ENCODE results near the gene CELA3A.
"Not testable (repeated sequence)": the region's sequence is repeated elsewhere in the genome, so short reads cannot be mapped to it uniquely, and the experiment has no call there.

CELA3A gene

DNA sequence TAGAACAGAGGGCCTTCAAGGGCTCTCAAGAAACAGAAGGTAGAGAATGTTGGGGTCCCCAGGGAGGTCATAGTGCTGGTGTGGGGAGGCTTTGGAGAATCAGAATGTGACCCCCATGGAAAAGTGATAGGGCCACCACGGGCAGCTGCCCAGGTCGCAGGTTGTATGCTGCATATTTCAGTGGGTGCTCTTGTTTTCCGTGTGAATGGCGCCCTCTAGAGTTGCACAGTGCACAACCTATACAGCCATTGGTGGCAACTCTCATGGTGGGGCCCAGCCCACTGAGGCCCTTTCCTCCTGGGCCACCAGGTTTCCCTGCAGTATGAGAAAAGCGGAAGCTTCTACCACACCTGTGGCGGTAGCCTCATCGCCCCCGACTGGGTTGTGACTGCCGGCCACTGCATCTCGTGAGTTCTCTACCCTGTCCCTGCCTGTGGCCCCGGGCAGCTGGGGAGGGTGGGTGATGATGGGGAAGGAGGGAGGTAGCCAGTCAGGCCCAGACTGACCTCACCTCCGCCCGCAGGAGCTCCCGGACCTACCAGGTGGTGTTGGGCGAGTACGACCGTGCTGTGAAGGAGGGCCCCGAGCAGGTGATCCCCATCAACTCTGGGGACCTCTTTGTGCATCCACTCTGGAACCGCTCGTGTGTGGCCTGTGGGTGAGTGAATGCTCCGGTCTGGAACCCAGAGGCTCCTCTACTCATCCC lies 20.8 kb upstream of the CELA3A start:
- not testable (repeated sequence) for H3K27ac ChIP-seq (ENCODE audit: low read depth, low read length, poor library complexity, severe bottlenecking); H3F3A ChIP-seq (ENCODE audit: insufficient read depth, low read length); H3K36me3 ChIP-seq (ENCODE audit: insufficient read depth, low read length); H3K9me3 ChIP-seq (ENCODE audit: low read length); H3K4me1 ChIP-seq (ENCODE audit: insufficient read depth, low read length, severe bottlenecking); H2AFZ ChIP-seq (ENCODE audit: low read length); H3K9ac ChIP-seq (ENCODE audit: low read length); H3K4me2 ChIP-seq (ENCODE audit: low read length); H3K9me2 ChIP-seq (ENCODE audit: low read depth, low read length); H3K27me3 ChIP-seq (ENCODE audit: insufficient read depth, low read length); H4K20me1 ChIP-seq (ENCODE audit: insufficient read depth, low read length); H3K79me2 ChIP-seq (ENCODE audit: insufficient read depth, low read length); H3K4me3 ChIP-seq (ENCODE audit: low read depth, low read length, poor library complexity, severe bottlenecking)

DNA sequence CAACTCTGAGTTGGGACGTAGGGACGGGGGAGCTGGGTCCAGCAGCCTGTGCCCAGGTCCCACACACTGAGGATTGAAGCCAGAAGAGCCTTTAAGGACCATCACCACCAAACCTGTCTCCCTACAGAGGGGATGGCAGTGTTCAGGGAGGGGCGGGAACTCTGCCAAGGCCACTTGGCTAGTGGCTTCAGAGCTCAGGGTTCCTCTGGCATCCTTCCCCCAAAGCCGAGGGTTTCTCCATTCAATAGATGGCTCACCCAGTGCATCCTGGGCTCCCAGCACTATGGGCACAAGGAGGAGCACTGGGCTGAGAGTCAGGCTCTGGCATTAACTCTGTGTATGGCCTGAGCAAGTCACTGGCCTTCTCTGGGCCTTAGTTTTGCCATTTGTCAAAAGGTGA lies 20.2 kb upstream of the CELA3A start:
- not testable (repeated sequence) for H3K4me3 ChIP-seq (ENCODE audit: low read depth, low read length, poor library complexity, severe bottlenecking); H3K27me3 ChIP-seq (ENCODE audit: insufficient read depth, low read length); H3K27ac ChIP-seq (ENCODE audit: low read depth, low read length, poor library complexity, severe bottlenecking); H3K9ac ChIP-seq (ENCODE audit: low read length); H3F3A ChIP-seq (ENCODE audit: insufficient read depth, low read length); H3K4me2 ChIP-seq (ENCODE audit: low read length); H3K79me2 ChIP-seq (ENCODE audit: insufficient read depth, low read length); H3K4me1 ChIP-seq (ENCODE audit: insufficient read depth, low read length, severe bottlenecking); H4K20me1 ChIP-seq (ENCODE audit: insufficient read depth, low read length); H2AFZ ChIP-seq (ENCODE audit: low read length); H3K9me2 ChIP-seq (ENCODE audit: low read depth, low read length); H3K36me3 ChIP-seq (ENCODE audit: insufficient read depth, low read length); H3K9me3 ChIP-seq (ENCODE audit: low read length)

DNA sequence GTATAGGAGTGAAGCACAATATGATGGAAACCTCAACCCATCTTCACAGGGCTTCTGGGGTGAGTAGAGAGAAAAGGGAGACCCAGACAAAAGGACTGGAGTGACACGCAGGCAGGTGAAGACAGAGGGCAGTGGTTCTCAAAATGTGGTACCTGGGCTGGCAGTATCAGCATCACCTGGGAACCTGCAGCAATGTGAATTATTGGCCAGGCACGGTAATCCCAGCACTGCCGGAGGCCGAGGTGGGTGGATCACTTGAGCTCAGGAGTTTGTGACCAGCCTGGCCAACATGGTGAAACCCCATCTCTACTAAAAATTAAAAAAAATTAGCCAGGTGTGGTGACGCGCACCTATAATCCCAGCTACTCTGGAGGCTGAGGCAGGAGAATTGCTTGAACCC lies 19.3 kb upstream of the CELA3A start:
- not testable (repeated sequence) for H3K4me1 ChIP-seq (ENCODE audit: insufficient read depth, low read length, severe bottlenecking); H3K9me3 ChIP-seq (ENCODE audit: low read length); H3K9me2 ChIP-seq (ENCODE audit: low read depth, low read length); H3K79me2 ChIP-seq (ENCODE audit: insufficient read depth, low read length); H2AFZ ChIP-seq (ENCODE audit: low read length); H4K20me1 ChIP-seq (ENCODE audit: insufficient read depth, low read length); H3K4me3 ChIP-seq (ENCODE audit: low read depth, low read length, poor library complexity, severe bottlenecking); H3K27ac ChIP-seq (ENCODE audit: low read depth, low read length, poor library complexity, severe bottlenecking); H3K9ac ChIP-seq (ENCODE audit: low read length); H3K4me2 ChIP-seq (ENCODE audit: low read length); H3K27me3 ChIP-seq (ENCODE audit: insufficient read depth, low read length); H3K36me3 ChIP-seq (ENCODE audit: insufficient read depth, low read length); H3F3A ChIP-seq (ENCODE audit: insufficient read depth, low read length)

DNA sequence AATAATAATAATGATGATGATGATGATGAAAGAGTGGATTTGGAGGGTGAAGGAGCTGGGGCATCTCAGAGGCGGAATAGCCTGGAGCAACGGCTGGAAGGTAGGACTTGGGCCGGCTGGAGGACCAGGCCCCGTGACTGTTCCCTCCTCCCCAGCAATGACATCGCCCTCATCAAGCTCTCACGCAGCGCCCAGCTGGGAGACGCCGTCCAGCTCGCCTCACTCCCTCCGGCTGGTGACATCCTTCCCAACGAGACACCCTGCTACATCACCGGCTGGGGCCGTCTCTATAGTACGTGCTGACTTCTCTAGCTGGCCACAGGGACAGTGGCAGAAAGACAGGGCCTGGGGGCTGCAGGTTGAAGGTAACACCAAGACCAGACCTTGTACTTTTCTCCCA lies 17.9 kb upstream of the CELA3A start:
- H3K27me3 ChIP-seq (ENCODE audit: insufficient read depth, low read length); H3F3A ChIP-seq (ENCODE audit: insufficient read depth, low read length); H2AFZ ChIP-seq (ENCODE audit: low read length); H3K79me2 ChIP-seq (ENCODE audit: insufficient read depth, low read length); H3K4me3 ChIP-seq (ENCODE audit: low read depth, low read length, poor library complexity, severe bottlenecking); H3K4me1 ChIP-seq (ENCODE audit: insufficient read depth, low read length, severe bottlenecking); H4K20me1 ChIP-seq (ENCODE audit: insufficient read depth, low read length); H3K27ac ChIP-seq (ENCODE audit: low read depth, low read length, poor library complexity, severe bottlenecking); H3K9me2 ChIP-seq (ENCODE audit: low read depth, low read length); H3K9ac ChIP-seq (ENCODE audit: low read length); H3K9me3 ChIP-seq (ENCODE audit: low read length); H3K36me3 ChIP-seq (ENCODE audit: insufficient read depth, low read length); H3K4me2 ChIP-seq (ENCODE audit: low read length): not testable (repeated sequence)

DNA sequence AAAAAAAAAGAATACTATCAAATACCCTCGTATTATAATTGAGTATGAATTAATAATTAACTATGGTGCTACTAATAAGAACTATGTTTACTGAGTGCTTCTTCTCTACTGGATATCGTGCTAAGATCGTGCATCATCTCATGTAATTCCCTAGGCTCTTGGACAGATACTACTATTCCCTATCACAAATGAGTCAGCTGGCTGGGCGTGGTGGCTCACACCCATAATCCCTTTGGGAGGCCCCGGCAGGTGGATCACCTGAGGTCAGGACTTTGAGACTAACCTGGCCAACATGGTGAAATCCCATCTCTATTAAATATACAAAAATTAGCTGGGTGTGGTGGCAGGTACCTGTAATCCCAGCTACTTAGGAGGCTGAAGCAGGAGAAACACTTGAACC lies 15.6 kb upstream of the CELA3A start:
- not testable (repeated sequence) for H3K9me2 ChIP-seq (ENCODE audit: low read depth, low read length); H2AFZ ChIP-seq (ENCODE audit: low read length); H4K20me1 ChIP-seq (ENCODE audit: insufficient read depth, low read length); H3K4me3 ChIP-seq (ENCODE audit: low read depth, low read length, poor library complexity, severe bottlenecking); H3K4me2 ChIP-seq (ENCODE audit: low read length); H3K4me1 ChIP-seq (ENCODE audit: insufficient read depth, low read length, severe bottlenecking); H3K9ac ChIP-seq (ENCODE audit: low read length); H3K27ac ChIP-seq (ENCODE audit: low read depth, low read length, poor library complexity, severe bottlenecking); H3K36me3 ChIP-seq (ENCODE audit: insufficient read depth, low read length); H3K27me3 ChIP-seq (ENCODE audit: insufficient read depth, low read length); H3K79me2 ChIP-seq (ENCODE audit: insufficient read depth, low read length); H3K9me3 ChIP-seq (ENCODE audit: low read length); H3F3A ChIP-seq (ENCODE audit: insufficient read depth, low read length)

DNA sequence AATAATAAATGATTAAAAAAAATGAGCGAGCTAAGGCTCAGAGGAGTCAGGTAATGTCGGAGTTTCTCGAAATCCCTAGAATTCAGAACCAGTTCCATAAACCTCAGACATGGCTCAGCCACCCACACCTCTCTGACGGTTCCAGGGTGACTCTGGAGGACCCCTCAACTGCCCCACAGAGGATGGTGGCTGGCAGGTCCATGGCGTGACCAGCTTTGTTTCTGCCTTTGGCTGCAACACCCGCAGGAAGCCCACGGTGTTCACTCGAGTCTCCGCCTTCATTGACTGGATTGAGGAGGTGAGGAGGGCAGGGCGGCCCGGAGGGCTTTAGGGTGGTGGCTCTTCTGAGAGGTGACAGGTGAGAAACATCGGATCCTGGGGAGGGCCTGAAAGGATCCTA lies 15.1 kb upstream of the CELA3A start:
- H3K36me3 ChIP-seq (ENCODE audit: insufficient read depth, low read length); H3K79me2 ChIP-seq (ENCODE audit: insufficient read depth, low read length); H3K27me3 ChIP-seq (ENCODE audit: insufficient read depth, low read length); H3K9me3 ChIP-seq (ENCODE audit: low read length); H3K4me2 ChIP-seq (ENCODE audit: low read length); H3K27ac ChIP-seq (ENCODE audit: low read depth, low read length, poor library complexity, severe bottlenecking); H3F3A ChIP-seq (ENCODE audit: insufficient read depth, low read length); H3K9me2 ChIP-seq (ENCODE audit: low read depth, low read length); H4K20me1 ChIP-seq (ENCODE audit: insufficient read depth, low read length); H3K9ac ChIP-seq (ENCODE audit: low read length); H3K4me1 ChIP-seq (ENCODE audit: insufficient read depth, low read length, severe bottlenecking); H2AFZ ChIP-seq (ENCODE audit: low read length); H3K4me3 ChIP-seq (ENCODE audit: low read depth, low read length, poor library complexity, severe bottlenecking): not testable (repeated sequence)

DNA sequence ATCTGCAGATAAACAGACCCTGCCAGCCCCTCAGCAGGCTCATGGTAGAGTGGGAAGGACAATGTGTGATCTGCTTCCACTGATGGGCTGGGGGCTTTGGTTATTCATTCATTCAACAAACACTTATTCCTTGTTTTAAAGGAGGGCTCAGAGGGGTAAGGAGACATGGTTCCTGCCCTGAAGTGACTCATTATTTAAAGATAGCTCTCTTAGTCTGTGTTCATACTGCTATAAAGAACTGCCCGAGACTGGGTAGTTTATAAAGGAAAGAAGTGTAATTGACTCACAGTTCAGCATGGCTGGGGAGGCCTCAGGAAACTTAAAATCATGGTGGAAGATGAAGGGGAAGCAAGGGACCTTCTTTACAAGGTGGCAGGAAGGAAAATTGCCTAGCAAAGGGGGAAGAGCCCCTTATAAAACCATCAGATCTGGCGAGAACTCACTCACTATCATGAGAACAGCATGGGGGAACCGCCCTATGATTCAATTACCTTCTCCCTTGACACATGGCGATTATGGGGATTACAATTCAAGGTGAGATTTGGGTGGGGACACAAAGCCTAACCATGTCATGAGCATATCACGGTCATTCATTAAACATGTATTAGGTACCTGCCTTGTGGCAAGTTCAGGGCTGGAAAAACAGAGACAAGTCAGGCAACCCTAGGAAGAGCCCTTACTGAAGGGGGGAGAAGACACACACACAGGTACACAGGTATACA lies 11.6 kb upstream of the CELA3A start:
- not testable (repeated sequence) for H3K4me3 ChIP-seq (ENCODE audit: low read depth, low read length, poor library complexity, severe bottlenecking); H4K20me1 ChIP-seq (ENCODE audit: insufficient read depth, low read length)

More for the DNA sequence above, 11.6 kb upstream of the CELA3A start:
- H3K27me3 ChIP-seq (ENCODE audit: insufficient read depth, low read length); H3K36me3 ChIP-seq (ENCODE audit: insufficient read depth, low read length); H3K9me3 ChIP-seq (ENCODE audit: low read length); H3K4me1 ChIP-seq (ENCODE audit: insufficient read depth, low read length, severe bottlenecking); H3K27ac ChIP-seq (ENCODE audit: low read depth, low read length, poor library complexity, severe bottlenecking); H3K4me2 ChIP-seq (ENCODE audit: low read length); H3F3A ChIP-seq (ENCODE audit: insufficient read depth, low read length); H3K9me2 ChIP-seq (ENCODE audit: low read depth, low read length); H3K9ac ChIP-seq (ENCODE audit: low read length); H3K79me2 ChIP-seq (ENCODE audit: insufficient read depth, low read length); H2AFZ ChIP-seq (ENCODE audit: low read length): not testable (repeated sequence)

Measured in OCI-LY1 (cell line).